Suprapubic skin (tissue), 4 donors: ENCODE measurements around the gene PNMA6A.
"Not testable (repeated sequence)": the region's sequence is repeated elsewhere in the genome, so short reads cannot be mapped to it uniquely, and the experiment has no call there.

Experiments used
- EP300 ChIP-seq: sonication (generic); formaldehyde crosslinking; IDR thresholded peaks from one replicate; pipeline ENCODE4 v1.6.1; 2017; ENCODE audit warnings: antibody characterized with exemption
- POLR2A ChIP-seq, 2 donors: fragments of 450-650 bp; IDR thresholded peaks; one replicate each; pipeline ENCODE4 v1.6.1; 2017; ENCODE audit warnings: antibody characterized with exemption in 2 of 2, mild to moderate bottlenecking in 2 of 2, moderate library complexity in 2 of 2
- POLR2AphosphoS5 ChIP-seq, 3 donors: sonication (generic); formaldehyde crosslinking; IDR thresholded peaks; one replicate each; pipeline ENCODE4 v1.6.1; 2017; ENCODE audit warnings: antibody characterized with exemption in 3 of 3
- TF ChIP-seq, protein P1 (sequence below), 2 donors: fragments of 200-600 bp in 1 of 2; fragments of 450-650 bp in 1 of 2; sonication (generic) in 1 of 2; IDR thresholded peaks; one replicate each; pipeline ENCODE4 v1.5.1; 2016 to 2019; ENCODE audit warnings: antibody characterized with exemption in 2 of 2, mild to moderate bottlenecking in 1 of 2, moderate library complexity in 1 of 2

DNA sequence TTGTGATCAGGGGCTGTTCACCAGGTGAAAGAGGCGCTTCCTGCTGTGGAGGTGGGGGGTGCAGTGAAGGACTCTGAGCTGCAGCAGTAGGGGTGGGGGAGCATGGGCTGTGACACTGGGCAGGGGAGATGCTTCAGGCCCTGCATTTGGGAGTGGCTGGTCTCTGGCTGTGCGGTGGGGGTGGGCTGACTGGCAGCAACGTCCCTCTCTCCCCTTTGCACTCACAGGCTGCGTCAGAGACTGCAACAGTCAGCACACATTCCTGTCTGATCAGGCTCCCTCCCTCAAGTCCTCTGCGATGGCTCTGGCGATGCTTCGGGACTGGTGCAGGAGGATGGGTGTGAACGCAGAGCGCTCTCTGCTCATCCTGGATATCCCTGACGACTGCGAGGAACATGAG lies 43.8 kb upstream of the PNMA6A start:
- TF ChIP-seq POLR2AphosphoS5 (IDR thresholded peaks at IDR 0.05); POLR2A (IDR thresholded peaks at IDR 0.05); EP300: not testable (repeated sequence)
- TF ChIP-seq, protein P1, sequence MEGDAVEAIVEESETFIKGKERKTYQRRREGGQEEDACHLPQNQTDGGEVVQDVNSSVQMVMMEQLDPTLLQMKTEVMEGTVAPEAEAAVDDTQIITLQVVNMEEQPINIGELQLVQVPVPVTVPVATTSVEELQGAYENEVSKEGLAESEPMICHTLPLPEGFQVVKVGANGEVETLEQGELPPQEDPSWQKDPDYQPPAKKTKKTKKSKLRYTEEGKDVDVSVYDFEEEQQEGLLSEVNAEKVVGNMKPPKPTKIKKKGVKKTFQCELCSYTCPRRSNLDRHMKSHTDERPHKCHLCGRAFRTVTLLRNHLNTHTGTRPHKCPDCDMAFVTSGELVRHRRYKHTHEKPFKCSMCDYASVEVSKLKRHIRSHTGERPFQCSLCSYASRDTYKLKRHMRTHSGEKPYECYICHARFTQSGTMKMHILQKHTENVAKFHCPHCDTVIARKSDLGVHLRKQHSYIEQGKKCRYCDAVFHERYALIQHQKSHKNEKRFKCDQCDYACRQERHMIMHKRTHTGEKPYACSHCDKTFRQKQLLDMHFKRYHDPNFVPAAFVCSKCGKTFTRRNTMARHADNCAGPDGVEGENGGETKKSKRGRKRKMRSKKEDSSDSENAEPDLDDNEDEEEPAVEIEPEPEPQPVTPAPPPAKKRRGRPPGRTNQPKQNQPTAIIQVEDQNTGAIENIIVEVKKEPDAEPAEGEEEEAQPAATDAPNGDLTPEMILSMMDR (IDR thresholded peaks at IDR 0.05), result not testable (repeated sequence)
